Measurements from ENCODE around the gene IRF2.

DNA sequence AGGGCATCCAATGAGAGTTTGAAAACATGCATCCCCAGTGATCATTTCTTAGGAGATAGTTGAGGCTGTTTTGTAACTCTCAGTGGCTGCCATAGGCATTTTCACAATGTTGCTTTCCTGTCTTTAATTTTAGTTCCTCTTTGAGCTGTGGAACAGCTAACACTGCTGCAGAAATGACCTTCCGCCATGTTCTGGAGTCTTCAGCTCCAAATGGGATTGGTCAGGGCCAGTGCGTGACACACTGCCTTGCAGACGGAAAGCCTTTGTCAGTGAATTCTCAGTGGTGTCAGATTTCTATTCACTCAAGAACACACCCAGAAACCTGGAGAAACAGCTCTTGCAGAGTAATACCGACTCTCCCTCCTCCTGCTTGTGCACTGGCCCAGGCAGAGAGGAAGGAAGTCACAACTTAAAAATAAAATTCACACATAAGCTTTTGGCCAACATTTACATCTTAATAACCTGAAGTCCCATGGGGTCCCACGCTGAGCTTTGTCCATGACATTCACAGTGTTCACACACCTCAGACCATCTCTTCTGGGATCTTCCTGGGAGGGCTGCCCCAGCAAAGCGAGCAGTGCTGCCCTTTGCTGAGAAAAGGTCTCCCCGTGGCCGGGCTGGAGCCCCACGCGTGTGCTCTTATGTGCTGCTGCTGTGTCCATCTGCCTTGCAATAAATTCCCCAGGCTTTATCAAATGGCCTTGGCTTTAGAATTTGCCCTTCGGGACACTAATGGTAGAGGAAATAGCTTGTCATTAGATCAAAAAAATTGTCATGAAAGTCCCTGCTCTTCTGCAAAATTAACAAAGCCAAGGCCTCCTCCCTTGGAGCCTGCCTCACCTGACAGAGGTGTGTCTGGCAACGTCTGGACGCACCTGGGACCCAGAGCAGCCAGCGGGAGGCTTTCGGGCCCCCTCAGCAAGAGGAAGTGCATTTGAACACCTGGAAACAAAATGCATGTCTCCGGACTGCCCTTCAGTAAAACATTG lies 126.8 kb downstream of the IRF2 start:
- TF ChIP-seq SPI1 (IDR thresholded peaks at IDR 0.05; ENCODE audit: low read depth, low read length): peak; percentile 77
- TF ChIP-seq POLR2A (IDR thresholded peaks at IDR 0.05; ENCODE audit: low read depth, low read length): peak; percentile 58; the same call in 1 of the 2 replicates
- TF ChIP-seq TAF1 (IDR thresholded peaks at IDR 0.05; ENCODE audit: low read depth, low read length): peak; percentile 65; the same call in 1 of the 2 replicates
- peak; percentile 12; the same call in 1 of the 2 replicates for TF ChIP-seq POLR2AphosphoS5 (IDR thresholded peaks at IDR 0.05; ENCODE audit: low read depth, low read length)
- no peak for TF ChIP-seq PAX5 (IDR thresholded peaks at IDR 0.05; ENCODE audit: insufficient read depth, low read length, severe bottlenecking)

All from GM12891 (cell line).